K562 (cell line): ENCODE results near the gene SLC35A1. TPM values are rescaled to one million over a fixed set of nuclear protein-coding genes. Genes with fewer than 3 reads are reported as not detected.
A peak's percentile ranks its signal among the peaks of the same experiment; 100 is the strongest.

Experiments used
- BRF2 ChIP-seq: IDR thresholded peaks from 3 replicates; pipeline ENCODE4 v1.6.1; 2011; ENCODE audit warnings: borderline replicate concordance, mild to moderate bottlenecking; ENCODE audit not compliant: insufficient read length, insufficient read depth
- CC2D1A ChIP-seq: fragments of 450-650 bp; IDR thresholded peaks from 2 replicates; pipeline ENCODE4 v1.6.1; 2017; ENCODE audit warnings: mild to moderate bottlenecking
- FIP1L1 ChIP-seq: fragments of 200-400 bp; formaldehyde crosslinking; IDR thresholded peaks from 2 replicates; pipeline ENCODE4 v1.6.1; 2018; ENCODE audit warnings: mild to moderate bottlenecking, low read depth, low read length; ENCODE audit not compliant: poor library complexity, severe bottlenecking
- KHSRP ChIP-seq: fragments of 450-650 bp; IDR thresholded peaks from 2 replicates; pipeline ENCODE4 v1.6.1; 2017
- LARP7 ChIP-seq: fragments of 450-650 bp; IDR thresholded peaks from 2 replicates; pipeline ENCODE4 v1.6.1; 2016
- NCOA6 ChIP-seq: fragments of 450-650 bp; IDR thresholded peaks from 2 replicates; pipeline ENCODE4 v1.6.1; 2017; ENCODE audit warnings: mild to moderate bottlenecking
- NFRKB ChIP-seq: fragments of 450-650 bp; IDR thresholded peaks from 2 replicates; pipeline ENCODE4 v1.6.1; 2016; ENCODE audit warnings: low read depth
- NR2F6 ChIP-seq: fragments of 450-650 bp; formaldehyde crosslinking; IDR thresholded peaks from 2 replicates; pipeline ENCODE4 v1.4.0; 2020; ENCODE audit warnings: mild to moderate bottlenecking
- POLR2A ChIP-seq: fragments of 450-650 bp; conservative IDR thresholded peaks from 2 replicates; pipeline ENCODE4 v1.6.1; 2016
- POLR2G ChIP-seq: fragments of 200-400 bp; formaldehyde crosslinking; IDR thresholded peaks from 2 replicates; pipeline ENCODE4 v1.6.1; 2017; ENCODE audit warnings: low read depth, mild to moderate bottlenecking, antibody characterized with exemption, low read length, moderate library complexity
- PRMT5 ChIP-seq: sonication (generic); formaldehyde crosslinking; IDR thresholded peaks from 2 replicates; pipeline ENCODE4 v1.5.0; 2020; ENCODE audit warnings: missing genetic modification reagents
- RERE ChIP-seq: sonication (generic); formaldehyde crosslinking; IDR thresholded peaks from 2 replicates; pipeline ENCODE4 v1.8.0; 2023; ENCODE audit warnings: missing genetic modification reagents, mild to moderate bottlenecking, borderline replicate concordance
- TAF1 ChIP-seq: IDR thresholded peaks from 2 replicates; pipeline ENCODE4 v1.6.1; 2011; ENCODE audit warnings: mild to moderate bottlenecking, low read length, moderate library complexity; ENCODE audit not compliant: insufficient read depth, control insufficient read depth, severe bottlenecking; ENCODE audit errors: extremely low read depth
- TBP ChIP-seq: optimal IDR thresholded peaks from 2 replicates; pipeline ENCODE3; 2011; ENCODE audit warnings: low read depth, low read length, improper control_type of control experiment
- THRB ChIP-seq: fragments of 450-650 bp; formaldehyde crosslinking; conservative IDR thresholded peaks from 2 replicates; pipeline ENCODE4 v1.4.0; 2022; ENCODE audit warnings: mild to moderate bottlenecking, missing genetic modification characterization
- VEZF1 ChIP-seq: fragments of 200-800 bp; sonication (Bioruptor generic); IDR thresholded peaks from 2 replicates; pipeline ENCODE4 v1.6.1; 2017; ENCODE audit warnings: missing genetic modification characterization, missing compliant biosample characterization
- ZNF280B ChIP-seq: fragments of 250-450 bp; sonication (Bioruptor Pico); IDR thresholded peaks from 2 replicates; pipeline ENCODE4 v1.5.1; 2021; ENCODE audit warnings: mild to moderate bottlenecking
- polyA plus RNA-seq, 8 experiments: library from polyadenylated mRNA; depleted of rRNA in 4 of 8; stranded (reverse) in 5 of 8; unstranded in 3 of 8; fragments of >200 nt; fragmentation: Nextera tagmentation in 2 of 8; fragmentation: Illumina TruSeq in 1 of 8; extraction: Ambion mirVana in 2 of 8; extraction: Trizol in 1 of 8; gene quantifications; 2 replicates each; pipeline versions ENCODE4 v1.2.1 to v1.2.3, GENCODE V29; 2011 to 2014; ENCODE audit warnings: inconsistent platforms in 1 of 8, missing spikeins in 1 of 8
- total RNA-seq, 7 experiments: library from RNA; depleted of rRNA in 6 of 7; stranded (reverse); fragments of >200 nt in 6 of 7; fragmentation: Illumina TruSeq in 2 of 7; extraction: Trizol in 2 of 7; gene quantifications; 2 replicates each; pipeline versions ENCODE4 v1.2.1 to v1.2.3, GENCODE V29; 2011 to 2021; ENCODE audit warnings: low replicate concordance in 1 of 7

Gene SLC35A1
- total and polyA plus RNA-seq, 9 of the 15 experiments (the other 6 are each of a cell fraction or from before 2014, with no cell fraction given): 7.5 to 37.1 (median 14.9) TPM

- no peak for TF ChIP-seq THRB (CRISPR knock-in tag)
- TF ChIP-seq BRF2: no peak
- TF ChIP-seq KHSRP: no peak
- no peak for TF ChIP-seq FIP1L1
- TF ChIP-seq POLR2G: peak; percentile 93
- TF ChIP-seq TBP: peak; percentile 75
- TF ChIP-seq LARP7: 0 out of 2 replicates have a peak, but pooled peaks have one; percentile 37
- peak; percentile 35 for TF ChIP-seq TAF1
- TF ChIP-seq NR2F6 (CRISPR knock-in tag): no peak
- no peak for TF ChIP-seq PRMT5 (CRISPR knock-in tag)
- TF ChIP-seq NFRKB: peak; percentile 67
- TF ChIP-seq NCOA6: no peak; the same call in 1 of the 2 replicates
- peak; percentile 86 for TF ChIP-seq POLR2A
- TF ChIP-seq VEZF1 (CRISPR knock-in tag): peak; percentile 97
- no peak for TF ChIP-seq CC2D1A
- no peak for TF ChIP-seq ZNF280B (CRISPR knock-in tag)
- TF ChIP-seq RERE: 0 out of 2 replicates have a peak, but pooled peaks have one; percentile 34
Measured at GRCh38 chr6:87472525-87473418, at the start of gene SLC35A1 (continued).
